ENCODE measurements around the gene MED31.

The MED31 gene

DNA sequence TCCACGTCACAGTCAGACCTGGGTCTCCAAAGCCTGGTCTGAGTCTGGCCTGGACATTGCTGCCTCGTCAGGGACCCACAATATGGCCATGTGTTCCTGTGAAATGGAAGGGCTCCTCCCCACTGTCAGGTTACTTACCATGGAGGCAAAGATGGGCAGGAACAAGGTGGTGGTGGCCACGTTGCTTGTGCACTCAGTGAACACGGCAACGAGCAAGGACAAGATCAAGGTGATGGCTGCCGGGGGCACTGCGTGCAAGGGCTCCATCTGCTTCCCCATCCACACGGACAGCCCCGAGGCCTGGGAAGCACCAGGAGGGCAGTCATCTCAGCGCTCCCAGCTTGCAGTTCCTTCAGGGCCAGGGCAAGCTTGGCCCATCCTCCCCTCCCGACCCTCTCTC lies 39.2 kb upstream of the MED31 start (continued):
- TF ChIP-seq ZNF133 (tag by site-specific recombination; IDR thresholded peaks at IDR 0.05): no peak
- no peak for TF ChIP-seq ZNF211 (tag by site-specific recombination; IDR thresholded peaks at IDR 0.05; ENCODE audit: low read depth)

DNA sequence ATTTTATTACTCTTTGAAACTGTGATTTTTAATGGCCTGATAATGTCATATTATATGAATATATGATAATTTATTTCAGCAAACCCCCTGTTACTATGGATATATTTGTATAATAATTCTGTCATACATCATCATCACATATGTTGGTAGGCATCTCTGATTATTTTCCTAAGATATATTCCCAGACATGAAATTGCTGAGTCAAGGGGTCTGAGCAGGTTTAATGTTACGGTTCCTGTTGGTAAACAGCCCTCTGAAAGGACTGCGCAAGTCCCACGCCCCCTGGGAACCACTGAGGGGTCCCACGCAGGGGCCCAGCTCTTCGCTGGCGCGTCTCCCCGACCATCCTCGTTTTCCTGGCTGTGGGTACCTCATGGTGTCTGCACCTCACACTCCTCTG lies 37.5 kb upstream of the MED31 start:
- ChIA-PET CTCF (interaction anchor here (0.6 kb wide), 1 partner anchor 16 kb away, joined by 4 read pairs; no protein-coding TSS in a partner anchor), POLR2A (no interaction called here)
- TF ChIP-seq ZNF610 (tag by site-specific recombination; IDR thresholded peaks at IDR 0.05; ENCODE audit: borderline replicate concordance) (no peak), ZBTB20 (tag by site-specific recombination; IDR thresholded peaks at IDR 0.05) (no peak), ZNF529 (tag by site-specific recombination; IDR thresholded peaks at IDR 0.05; ENCODE audit: insufficient replicate concordance) (no peak), OVOL3 (tag by site-specific recombination; IDR thresholded peaks at IDR 0.05) (no peak), MZF1 (tag by site-specific recombination; IDR thresholded peaks at IDR 0.05; ENCODE audit: borderline replicate concordance) (no peak), ZNF214 (tag by site-specific recombination; IDR thresholded peaks at IDR 0.05; ENCODE audit: borderline replicate concordance) (no peak), ZFP37 (tag by site-specific recombination; IDR thresholded peaks at IDR 0.05) (no peak), BCL11A (tag by site-specific recombination; IDR thresholded peaks at IDR 0.05; ENCODE audit: low read depth) (no peak), ZNF501 (tag by site-specific recombination; IDR thresholded peaks at IDR 0.05) (no peak), ZFP3 (tag by site-specific recombination; IDR thresholded peaks at IDR 0.05; ENCODE audit: low read depth) (no peak), ZNF585B (tag by site-specific recombination; IDR thresholded peaks at IDR 0.05) (no peak), ZNF837 (tag by site-specific recombination; IDR thresholded peaks at IDR 0.05) (no peak), ZNF792 (tag by site-specific recombination; IDR thresholded peaks at IDR 0.05) (no peak), ZNF366 (tag by site-specific recombination; conservative IDR thresholded peaks at IDR 0.05) (no peak), ZNF211 (tag by site-specific recombination; IDR thresholded peaks at IDR 0.05; ENCODE audit: low read depth) (no peak), ZNF146 (tag by site-specific recombination; IDR thresholded peaks at IDR 0.05) (no peak)
- TF ChIP-seq, protein P1, sequence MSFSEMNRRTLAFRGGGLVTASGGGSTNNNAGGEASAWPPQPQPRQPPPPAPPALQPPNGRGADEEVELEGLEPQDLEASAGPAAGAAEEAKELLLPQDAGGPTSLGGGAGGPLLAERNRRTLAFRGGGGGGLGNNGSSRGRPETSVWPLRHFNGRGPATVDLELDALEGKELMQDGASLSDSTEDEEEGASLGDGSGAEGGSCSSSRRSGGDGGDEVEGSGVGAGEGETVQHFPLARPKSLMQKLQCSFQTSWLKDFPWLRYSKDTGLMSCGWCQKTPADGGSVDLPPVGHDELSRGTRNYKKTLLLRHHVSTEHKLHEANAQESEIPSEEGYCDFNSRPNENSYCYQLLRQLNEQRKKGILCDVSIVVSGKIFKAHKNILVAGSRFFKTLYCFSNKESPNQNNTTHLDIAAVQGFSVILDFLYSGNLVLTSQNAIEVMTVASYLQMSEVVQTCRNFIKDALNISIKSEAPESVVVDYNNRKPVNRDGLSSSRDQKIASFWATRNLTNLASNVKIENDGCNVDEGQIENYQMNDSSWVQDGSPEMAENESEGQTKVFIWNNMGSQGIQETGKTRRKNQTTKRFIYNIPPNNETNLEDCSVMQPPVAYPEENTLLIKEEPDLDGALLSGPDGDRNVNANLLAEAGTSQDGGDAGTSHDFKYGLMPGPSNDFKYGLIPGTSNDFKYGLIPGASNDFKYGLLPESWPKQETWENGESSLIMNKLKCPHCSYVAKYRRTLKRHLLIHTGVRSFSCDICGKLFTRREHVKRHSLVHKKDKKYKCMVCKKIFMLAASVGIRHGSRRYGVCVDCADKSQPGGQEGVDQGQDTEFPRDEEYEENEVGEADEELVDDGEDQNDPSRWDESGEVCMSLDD (tag by site-specific recombination; IDR thresholded peaks at IDR 0.05): no peak
- TF ChIP-seq, protein P2, sequence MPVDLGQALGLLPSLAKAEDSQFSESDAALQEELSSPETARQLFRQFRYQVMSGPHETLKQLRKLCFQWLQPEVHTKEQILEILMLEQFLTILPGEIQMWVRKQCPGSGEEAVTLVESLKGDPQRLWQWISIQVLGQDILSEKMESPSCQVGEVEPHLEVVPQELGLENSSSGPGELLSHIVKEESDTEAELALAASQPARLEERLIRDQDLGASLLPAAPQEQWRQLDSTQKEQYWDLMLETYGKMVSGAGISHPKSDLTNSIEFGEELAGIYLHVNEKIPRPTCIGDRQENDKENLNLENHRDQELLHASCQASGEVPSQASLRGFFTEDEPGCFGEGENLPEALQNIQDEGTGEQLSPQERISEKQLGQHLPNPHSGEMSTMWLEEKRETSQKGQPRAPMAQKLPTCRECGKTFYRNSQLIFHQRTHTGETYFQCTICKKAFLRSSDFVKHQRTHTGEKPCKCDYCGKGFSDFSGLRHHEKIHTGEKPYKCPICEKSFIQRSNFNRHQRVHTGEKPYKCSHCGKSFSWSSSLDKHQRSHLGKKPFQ (tag by site-specific recombination; IDR thresholded peaks at IDR 0.05): no peak
- TF ChIP-seq, protein P3, sequence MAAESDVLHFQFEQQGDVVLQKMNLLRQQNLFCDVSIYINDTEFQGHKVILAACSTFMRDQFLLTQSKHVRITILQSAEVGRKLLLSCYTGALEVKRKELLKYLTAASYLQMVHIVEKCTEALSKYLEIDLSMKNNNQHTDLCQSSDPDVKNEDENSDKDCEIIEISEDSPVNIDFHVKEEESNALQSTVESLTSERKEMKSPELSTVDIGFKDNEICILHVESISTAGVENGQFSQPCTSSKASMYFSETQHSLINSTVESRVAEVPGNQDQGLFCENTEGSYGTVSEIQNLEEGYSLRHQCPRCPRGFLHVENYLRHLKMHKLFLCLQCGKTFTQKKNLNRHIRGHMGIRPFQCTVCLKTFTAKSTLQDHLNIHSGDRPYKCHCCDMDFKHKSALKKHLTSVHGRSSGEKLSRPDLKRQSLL (tag by site-specific recombination; IDR thresholded peaks at IDR 0.05): no peak
- TF ChIP-seq, protein P4, sequence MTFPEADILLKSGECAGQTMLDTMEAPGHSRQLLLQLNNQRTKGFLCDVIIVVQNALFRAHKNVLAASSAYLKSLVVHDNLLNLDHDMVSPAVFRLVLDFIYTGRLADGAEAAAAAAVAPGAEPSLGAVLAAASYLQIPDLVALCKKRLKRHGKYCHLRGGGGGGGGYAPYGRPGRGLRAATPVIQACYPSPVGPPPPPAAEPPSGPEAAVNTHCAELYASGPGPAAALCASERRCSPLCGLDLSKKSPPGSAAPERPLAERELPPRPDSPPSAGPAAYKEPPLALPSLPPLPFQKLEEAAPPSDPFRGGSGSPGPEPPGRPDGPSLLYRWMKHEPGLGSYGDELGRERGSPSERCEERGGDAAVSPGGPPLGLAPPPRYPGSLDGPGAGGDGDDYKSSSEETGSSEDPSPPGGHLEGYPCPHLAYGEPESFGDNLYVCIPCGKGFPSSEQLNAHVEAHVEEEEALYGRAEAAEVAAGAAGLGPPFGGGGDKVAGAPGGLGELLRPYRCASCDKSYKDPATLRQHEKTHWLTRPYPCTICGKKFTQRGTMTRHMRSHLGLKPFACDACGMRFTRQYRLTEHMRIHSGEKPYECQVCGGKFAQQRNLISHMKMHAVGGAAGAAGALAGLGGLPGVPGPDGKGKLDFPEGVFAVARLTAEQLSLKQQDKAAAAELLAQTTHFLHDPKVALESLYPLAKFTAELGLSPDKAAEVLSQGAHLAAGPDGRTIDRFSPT (tag by site-specific recombination; IDR thresholded peaks at IDR 0.05): no peak

More for the DNA sequence above, 37.5 kb upstream of the MED31 start:
- Histone ChIP-seq H3K9me3 (ENCODE audit: control insufficient read depth, insufficient read depth, low read depth, low read length) (no peaks in the 10 kb centered on the region), H3K36me3 (ENCODE audit: control insufficient read depth in 2 of 2, insufficient read depth in 1 of 2, low read length in 2 of 2) (no peaks in the 10 kb centered on the region), H3K4me3 (ENCODE audit: low read depth, low read length) (no peak overlapping the region), H3K4me1 (ENCODE audit: control insufficient read depth, insufficient read depth, low read length) (no peaks in the 10 kb centered on the region), H3K27ac (ENCODE audit: extremely low read depth, low read depth, low read length) (no peak overlapping the region)

Data from HEK293 (cell line).